ENCODE measurements around the gene AHI1.

The AHI1 gene

GRCh38 chr6:135402311-135402710 is 95.2 kb downstream of the AHI1 start:
- no peak for TF ChIP-seq CTCF (conservative IDR thresholded peaks at IDR 0.05; ENCODE audit: low read depth, low read length)
- no peak for DNase-seq (ENCODE audit: low read depth)
- no peak overlapping the region for H3K4me3 ChIP-seq (ENCODE audit: low read depth, low read length)

GRCh38 chr6:135397172-135397952 is 100.2 kb downstream of the AHI1 start:
- no peak for TF ChIP-seq CTCF (conservative IDR thresholded peaks at IDR 0.05; ENCODE audit: low read depth, low read length)
- no peak for DNase-seq (ENCODE audit: low read depth)
- no peak overlapping the region for H3K4me3 ChIP-seq (ENCODE audit: low read depth, low read length)

- DNase-seq (ENCODE audit: low read depth): no peak
- H3K4me3 ChIP-seq (ENCODE audit: low read depth, low read length): no peak overlapping the region
- TF ChIP-seq CTCF (conservative IDR thresholded peaks at IDR 0.05; ENCODE audit: low read depth, low read length): no peak
These were observed 102.4 kb downstream of the AHI1 start for GRCh38 chr6:135395136-135395535.

- TF ChIP-seq CTCF (conservative IDR thresholded peaks at IDR 0.05; ENCODE audit: low read depth, low read length): no peak
- H3K4me3 ChIP-seq (ENCODE audit: low read depth, low read length): no peak overlapping the region
- DNase-seq (ENCODE audit: low read depth): no peak
These were observed 104.3 kb downstream of the AHI1 start for GRCh38 chr6:135393289-135393688.

GRCh38 chr6:135390458-135390857 is 107.1 kb downstream of the AHI1 start:
- no peak for DNase-seq (ENCODE audit: low read depth)
- no peak overlapping the region for H3K4me3 ChIP-seq (ENCODE audit: low read depth, low read length)
- no peak for TF ChIP-seq CTCF (conservative IDR thresholded peaks at IDR 0.05; ENCODE audit: low read depth, low read length)

- TF ChIP-seq CTCF (conservative IDR thresholded peaks at IDR 0.05; ENCODE audit: low read depth, low read length): no peak
- H3K4me3 ChIP-seq (ENCODE audit: low read depth, low read length): no peak overlapping the region
- DNase-seq (ENCODE audit: low read depth): no peak
These were observed 112.2 kb downstream of the AHI1 start for GRCh38 chr6:135385299-135385698.

GRCh38 chr6:135383766-135384165 is 113.8 kb downstream of the AHI1 start:
- H3K4me3 ChIP-seq (ENCODE audit: low read depth, low read length): no peak overlapping the region
- DNase-seq (ENCODE audit: low read depth): no peak
- no peak for TF ChIP-seq CTCF (conservative IDR thresholded peaks at IDR 0.05; ENCODE audit: low read depth, low read length)

Data from choroid plexus epithelial cell (primary cell).